Measurements from ENCODE around the gene HPCAL1.
"Not testable (repeated sequence)": the region's sequence is repeated elsewhere in the genome, so short reads cannot be mapped to it uniquely, and the experiment has no call there.

The HPCAL1 gene

DNA sequence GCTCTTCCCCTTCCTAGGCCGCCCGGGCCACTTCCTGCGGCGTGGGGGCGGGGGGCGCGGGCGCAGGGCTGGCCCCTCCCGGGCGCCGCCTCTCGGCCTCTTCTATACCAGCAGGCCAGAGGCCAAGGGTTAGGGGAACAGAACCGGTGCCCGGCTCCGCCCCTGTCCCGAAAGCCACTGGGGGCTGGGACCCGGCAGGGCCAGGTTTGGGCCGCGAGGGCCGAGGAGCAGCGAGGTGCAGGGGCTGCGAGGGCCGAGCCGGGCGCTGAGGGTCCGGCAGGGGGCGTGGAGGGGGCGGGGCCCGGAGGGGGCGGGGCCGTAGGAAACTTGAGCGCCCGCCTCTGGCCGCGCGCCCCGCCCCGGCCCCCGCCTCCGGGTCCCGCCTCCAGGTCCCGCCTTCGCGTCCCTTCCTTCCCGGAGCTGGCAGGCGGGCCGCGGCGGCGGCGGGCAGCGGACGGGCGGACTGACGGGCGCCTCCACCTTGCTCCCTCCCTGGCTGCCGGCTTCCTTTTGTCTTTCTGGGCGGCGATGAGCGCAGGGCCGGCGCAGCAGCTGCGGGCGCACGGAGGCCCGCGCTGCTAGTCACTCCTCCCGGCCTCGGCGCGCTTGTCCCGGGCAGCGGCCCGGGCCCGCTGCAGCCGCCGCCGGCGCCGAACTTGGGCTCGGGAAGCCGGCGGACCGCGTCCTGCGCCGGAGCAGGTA lies at the start of gene HPCAL1:
HPCAL1 (plus strand) TSS at position 426 of the 702 bp plus-strand sequence. CDS start 116,854 bp downstream, outside the sequence.
- peak; percentile 82 for DNase-seq (ENCODE audit: low spot score)

GRCh38 chr2:10253596-10254372 lies 48.9 kb upstream of the HPCAL1 start:
- DNase-seq (ENCODE audit: low spot score) = no peak

- no peak for DNase-seq (ENCODE audit: low spot score)
Observed at GRCh38 chr2:10254373-10255188, 48.1 kb upstream of the HPCAL1 start.

DNA sequence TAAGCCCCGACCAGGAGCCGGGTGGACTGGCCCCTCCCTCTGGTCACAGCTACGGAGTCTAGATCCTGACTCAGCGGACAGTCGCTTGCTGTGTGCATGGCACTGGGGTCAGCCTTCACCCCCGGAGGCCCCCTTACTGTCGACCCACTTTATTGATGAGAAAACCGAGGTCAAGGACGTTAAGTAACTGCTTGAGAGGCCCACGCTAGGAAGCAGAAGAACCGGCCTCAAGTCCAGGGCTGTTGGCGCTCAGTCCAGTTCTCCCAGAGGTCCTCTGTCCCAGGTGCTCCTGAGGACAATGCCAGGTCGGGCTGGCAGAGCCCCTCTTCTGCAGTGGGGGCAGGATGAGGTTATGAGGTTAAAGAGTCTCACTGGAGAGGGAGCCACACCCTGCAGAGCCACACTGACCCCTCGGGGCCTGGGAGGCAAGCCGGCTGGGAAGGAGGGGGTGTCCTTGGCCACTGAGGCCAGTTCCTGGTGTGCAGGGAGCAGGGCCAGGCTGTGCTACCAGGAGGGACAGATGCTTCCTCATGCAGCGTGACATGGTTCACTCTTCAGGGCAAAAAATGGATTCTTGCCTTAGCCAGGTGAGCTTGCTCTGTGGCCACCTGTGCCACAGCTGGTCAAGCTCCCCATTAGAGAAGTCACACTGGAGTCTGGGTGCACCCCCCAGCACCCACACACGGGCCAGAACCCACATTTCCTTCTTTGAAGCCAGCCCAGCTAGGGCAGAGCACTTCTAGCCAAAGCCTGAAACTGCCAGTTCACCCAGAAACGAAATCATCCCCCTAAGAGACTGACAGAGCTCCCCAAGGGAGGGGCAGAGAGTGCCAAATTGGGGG lies 47.3 kb upstream of the HPCAL1 start:
- DNase-seq (ENCODE audit: low spot score) = no peak

DNA sequence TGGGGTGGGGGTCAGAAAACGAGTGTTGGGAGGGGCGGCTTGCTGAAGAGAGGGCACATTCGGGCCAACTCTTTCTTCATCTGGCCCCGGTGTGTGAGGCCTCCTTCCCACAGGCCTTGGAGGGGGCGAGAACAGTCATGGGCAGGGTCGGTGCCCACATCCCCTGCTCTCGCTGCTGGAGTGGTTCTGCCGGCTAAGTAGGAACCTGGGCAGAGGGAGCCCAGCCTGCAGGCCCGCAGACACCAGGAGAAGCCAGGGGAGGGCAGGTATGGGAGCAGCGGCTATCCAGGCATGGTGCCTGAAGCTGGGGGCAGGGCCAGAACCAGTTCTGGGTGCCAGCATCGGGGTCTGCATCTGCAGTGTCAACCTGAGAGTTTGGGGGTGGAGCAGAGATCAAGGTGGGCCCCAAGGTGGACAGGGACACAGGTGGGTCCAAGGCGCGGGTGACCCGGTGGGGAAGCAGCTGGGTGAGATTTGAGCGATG lies 46.6 kb upstream of the HPCAL1 start:
- DNase-seq (ENCODE audit: low spot score) = no peak

- no peak for DNase-seq (ENCODE audit: low spot score)
Observed at GRCh38 chr2:10256515-10257031, 46.1 kb upstream of the HPCAL1 start.

DNA sequence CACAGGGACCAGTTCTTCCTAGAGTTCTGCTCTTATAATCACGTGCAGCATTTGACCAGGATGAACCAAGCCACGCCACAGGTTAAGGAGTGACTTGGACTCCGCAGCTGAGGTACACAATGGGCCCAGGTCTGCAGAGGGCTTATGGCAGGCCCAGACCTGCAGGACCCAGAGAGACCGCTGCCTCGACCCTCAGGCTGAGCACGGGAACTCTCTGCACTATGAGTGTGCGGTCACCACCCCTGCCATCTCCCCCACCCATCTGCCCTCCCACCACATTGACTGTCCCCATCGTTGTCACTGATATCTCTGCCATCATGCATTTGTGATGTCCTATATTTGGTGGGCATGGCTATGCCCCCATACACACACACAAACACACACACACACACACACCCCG lies 45.7 kb upstream of the HPCAL1 start:
- DNase-seq (ENCODE audit: low spot score) = no peak

GRCh38 chr2:10257500-10258147 lies 45.1 kb upstream of the HPCAL1 start:
- no peak for DNase-seq (ENCODE audit: low spot score)

DNA sequence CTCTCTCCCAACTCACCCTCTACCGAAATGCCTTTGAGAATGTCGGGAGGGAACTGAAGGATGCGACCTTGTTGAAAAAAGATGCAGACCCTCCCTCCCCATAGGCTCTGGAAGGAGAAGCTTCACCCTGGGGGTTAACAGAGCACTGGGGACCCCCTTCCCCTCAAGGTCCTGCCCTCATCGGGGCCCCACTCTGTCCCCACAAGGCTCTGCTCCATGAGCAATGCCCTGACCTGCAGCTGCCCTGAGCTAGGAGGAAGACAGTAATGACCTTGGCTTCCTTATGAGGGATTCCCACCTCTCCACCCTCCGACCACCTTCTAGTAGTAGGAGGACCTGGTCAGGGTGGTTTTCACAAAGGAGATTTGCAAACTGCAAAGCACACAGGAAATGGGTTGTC lies 44.4 kb upstream of the HPCAL1 start:
- DNase-seq (ENCODE audit: low spot score) = no peak

GRCh38 chr2:10258726-10259125 lies 44.0 kb upstream of the HPCAL1 start:
- no peak for DNase-seq (ENCODE audit: low spot score)

DNA sequence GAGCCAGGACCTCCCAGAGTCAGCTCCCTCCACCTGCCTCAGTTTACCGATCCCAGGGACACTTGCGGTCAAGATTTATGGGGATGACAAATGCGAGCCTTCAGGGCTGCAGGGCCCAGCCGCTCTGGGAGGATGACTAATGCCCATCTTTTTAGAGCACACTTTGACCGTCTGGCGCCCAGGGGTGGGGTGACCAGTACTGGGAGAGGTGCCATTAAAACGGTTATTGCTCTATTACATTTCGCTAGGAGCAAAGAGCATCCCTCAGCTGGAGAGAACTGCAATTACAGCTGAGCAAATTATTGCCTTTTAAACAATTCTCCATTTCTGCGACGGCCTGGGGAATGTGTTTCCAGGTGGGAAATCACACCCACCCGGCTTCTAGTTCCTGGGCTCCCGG lies 42.6 kb upstream of the HPCAL1 start:
- DNase-seq (ENCODE audit: low spot score) = no peak

DNA sequence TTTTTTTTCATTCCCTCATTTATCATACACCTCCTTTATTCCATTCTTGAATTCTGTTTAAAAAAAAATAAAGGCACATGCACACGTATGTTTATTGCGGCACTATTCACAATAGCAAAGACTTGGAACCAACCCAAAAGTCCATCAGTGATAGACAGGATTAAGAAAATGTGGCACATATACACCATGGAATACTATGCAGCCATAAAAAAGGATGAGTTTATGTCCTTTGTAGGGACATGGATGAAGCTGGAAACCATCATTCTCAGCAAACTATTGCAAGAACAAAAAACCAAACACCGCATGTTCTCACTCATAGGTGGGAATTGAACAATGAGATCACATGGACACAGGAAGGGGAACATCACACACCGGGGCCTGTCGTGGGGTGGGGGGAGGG lies 39.2 kb upstream of the HPCAL1 start:
- DNase-seq (ENCODE audit: low spot score) = not testable (repeated sequence)

GRCh38 chr2:10264506-10265328 lies 38.0 kb upstream of the HPCAL1 start:
- DNase-seq (ENCODE audit: low spot score) = no peak

DNA sequence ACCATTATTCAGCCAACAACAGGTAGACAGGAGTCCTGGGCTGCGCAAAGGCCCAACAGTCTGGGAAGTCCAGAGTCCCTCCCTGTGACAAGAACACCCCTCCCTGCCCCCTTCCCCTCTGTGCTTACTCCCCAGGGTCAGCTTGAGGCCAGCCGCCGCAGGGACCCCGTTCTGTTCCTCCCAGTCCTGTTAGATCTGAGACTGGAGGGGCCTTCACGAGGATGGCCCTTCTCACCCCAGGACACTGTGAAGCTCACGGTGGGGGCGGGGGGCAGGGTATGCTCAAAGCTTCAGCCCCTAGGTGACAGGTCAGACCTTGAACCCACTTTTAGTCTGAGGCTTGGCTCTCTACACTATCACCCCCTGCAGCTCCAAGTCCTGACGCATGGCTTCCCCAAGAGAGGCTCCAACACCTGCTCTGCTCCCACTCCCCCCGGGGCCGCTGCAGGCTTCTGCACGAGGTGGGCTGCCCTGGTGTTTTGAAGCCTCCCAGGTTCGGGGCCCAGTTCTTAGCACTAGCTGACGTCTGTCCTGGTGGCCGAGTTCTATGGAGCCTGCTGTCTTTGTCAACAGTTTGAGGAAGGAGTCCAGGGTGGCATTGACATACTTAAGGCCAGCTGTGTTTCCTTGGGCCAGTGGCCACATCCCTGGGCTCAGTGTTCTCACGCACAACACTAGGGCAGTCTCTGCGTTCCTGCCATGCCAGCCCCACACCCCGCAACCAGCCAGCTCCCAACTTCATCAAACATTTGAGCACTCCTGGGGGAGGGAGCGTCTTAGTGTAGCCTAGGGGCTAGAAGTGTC lies 37.2 kb upstream of the HPCAL1 start:
- no peak for DNase-seq (ENCODE audit: low spot score)

DNA sequence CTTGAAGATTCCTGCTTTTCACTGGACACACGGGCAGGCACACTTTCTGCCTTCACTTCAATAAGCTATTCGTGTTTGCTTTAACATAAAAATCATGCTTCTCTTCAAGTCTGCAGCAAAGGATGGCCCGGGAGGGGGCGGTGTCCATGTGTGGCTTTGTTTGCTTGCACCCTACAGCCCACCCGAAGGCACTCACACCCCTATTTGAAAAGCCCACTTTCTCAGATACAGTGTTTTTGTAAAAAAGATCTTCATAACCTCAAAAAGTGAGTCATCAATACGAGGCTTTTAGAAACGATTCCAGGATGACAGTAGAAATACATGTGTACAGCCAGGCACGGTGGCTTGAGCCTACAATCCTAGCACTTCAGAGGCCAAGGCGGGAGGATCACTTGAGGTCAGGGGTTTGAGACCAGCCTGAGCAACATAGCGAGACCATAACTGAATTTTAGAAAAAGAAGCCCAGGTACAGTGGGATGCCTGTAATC lies 36.5 kb upstream of the HPCAL1 start:
- no peak for DNase-seq (ENCODE audit: low spot score)

- no peak for DNase-seq (ENCODE audit: low spot score)
Observed at GRCh38 chr2:10267036-10267435, 35.7 kb upstream of the HPCAL1 start.

- DNase-seq (ENCODE audit: low spot score) = no peak
Observed at GRCh38 chr2:10267551-10268465, 34.9 kb upstream of the HPCAL1 start.

DNA sequence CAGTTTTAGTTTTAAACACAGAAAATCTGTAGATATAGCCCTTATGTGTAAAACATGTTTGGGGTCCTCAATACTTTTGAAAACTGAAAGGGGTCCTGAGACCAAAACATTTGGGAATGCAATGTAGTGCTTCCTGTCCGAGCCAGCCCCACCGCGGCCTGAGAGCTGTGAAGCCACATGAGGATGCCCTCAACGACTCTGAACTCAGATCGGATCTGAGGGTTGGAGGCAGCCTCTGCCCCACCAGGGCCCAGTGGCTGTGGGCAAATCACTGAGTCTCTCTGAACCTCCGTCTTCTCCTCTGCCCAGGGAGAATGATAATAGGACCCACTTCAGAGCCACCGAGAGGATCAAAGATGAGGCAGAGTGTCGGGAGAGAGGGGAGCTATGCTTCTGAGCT lies 33.4 kb upstream of the HPCAL1 start:
- DNase-seq (ENCODE audit: low spot score) = no peak

Measured in kidney capillary endothelial cell (primary cell).